ENCODE data around the gene ARID1B. TPM values are rescaled to one million over a fixed set of nuclear protein-coding genes. Genes with fewer than 3 reads are reported as not detected.

ARID1B gene
- total RNA-seq, 2 donors from 2014 or later, result 62.9 to 71.6 TPM

- Mint-ChIP-seq H3K4me3 (peak overlapping the region in 1 of 2 donors; percentile 31), H3K4me1 (ENCODE audit: low read depth) (peaks cover 74% of the 10 kb centered on the region), H3K36me3 (ENCODE audit: insufficient read depth in 2 of 2) (peaks cover 0 to 2% of the 10 kb centered on the region in 2 donors), H3K27me3 (ENCODE audit: low read depth) (no peaks in the 10 kb centered on the region), H3K9me3 (no peaks in the 10 kb centered on the region), H3K27ac (peak overlapping the region; percentile 78)
- ATAC-seq (replicated peaks in 1 of 2) (no peak), DNase-seq (no peak)
These were observed 69.8 kb downstream of the ARID1B start for GRCh38 chr6:156846845-156847599.

GRCh38 chr6:156848123-156848522, 70.9 kb downstream of the ARID1B start:
- Mint-ChIP-seq H3K36me3 (ENCODE audit: insufficient read depth in 2 of 2) (peaks cover 0 to 2% of the 10 kb centered on the region in 2 donors), H3K4me1 (ENCODE audit: low read depth) (peaks cover 84% of the 10 kb centered on the region), H3K27ac (no peak overlapping the region), H3K27me3 (ENCODE audit: low read depth) (no peaks in the 10 kb centered on the region), H3K4me3 (no peak overlapping the region), H3K9me3 (no peaks in the 10 kb centered on the region)
- ATAC-seq (replicated peaks in 1 of 2) (no peak), DNase-seq (no peak)

- DNase-seq (no peak), ATAC-seq (replicated peaks in 1 of 2) (no peak)
- no peak overlapping the region for H3K27ac Mint-ChIP-seq
- H3K4me3 Mint-ChIP-seq, result no peak overlapping the region
- H3K27me3 Mint-ChIP-seq (ENCODE audit: low read depth), result no peaks in the 10 kb centered on the region
- H3K4me1 Mint-ChIP-seq (ENCODE audit: low read depth), result peaks cover 84% of the 10 kb centered on the region
- peaks cover 0 to 2% of the 10 kb centered on the region in 2 donors for H3K36me3 Mint-ChIP-seq (ENCODE audit: insufficient read depth in 2 of 2)
- no peaks in the 10 kb centered on the region for H3K9me3 Mint-ChIP-seq
These were observed 71.4 kb downstream of the ARID1B start for GRCh38 chr6:156848533-156848932.

GRCh38 chr6:156849806-156850205, 72.6 kb downstream of the ARID1B start:
- Mint-ChIP-seq H3K27ac (no peak overlapping the region), H3K4me3 (no peak overlapping the region), H3K27me3 (ENCODE audit: low read depth) (no peaks in the 10 kb centered on the region), H3K9me3 (no peaks in the 10 kb centered on the region), H3K4me1 (ENCODE audit: low read depth) (peaks cover 81% of the 10 kb centered on the region), H3K36me3 (ENCODE audit: insufficient read depth in 2 of 2) (peaks cover 0 to 2% of the 10 kb centered on the region in 2 donors)
- ATAC-seq (replicated peaks in 1 of 2), result no peak
- no peak for DNase-seq

- Mint-ChIP-seq H3K36me3 (ENCODE audit: insufficient read depth in 2 of 2) (peaks cover 0 to 2% of the 10 kb centered on the region in 2 donors), H3K27me3 (ENCODE audit: low read depth) (no peaks in the 10 kb centered on the region), H3K9me3 (no peaks in the 10 kb centered on the region), H3K27ac (no peak overlapping the region), H3K4me3 (no peak overlapping the region), H3K4me1 (ENCODE audit: low read depth) (peaks cover 79% of the 10 kb centered on the region)
- ATAC-seq (replicated peaks in 1 of 2) (no peak), DNase-seq (no peak)
These were observed 73.2 kb downstream of the ARID1B start for GRCh38 chr6:156850353-156850752.

GRCh38 chr6:156851454-156851921, 74.3 kb downstream of the ARID1B start:
- ATAC-seq (replicated peaks in 1 of 2) (no peak), DNase-seq (no peak)
- Mint-ChIP-seq H3K9me3 (no peaks in the 10 kb centered on the region), H3K27me3 (ENCODE audit: low read depth) (no peaks in the 10 kb centered on the region), H3K36me3 (ENCODE audit: insufficient read depth in 2 of 2) (peaks cover 0 to 2% of the 10 kb centered on the region in 2 donors), H3K27ac (no peak overlapping the region), H3K4me1 (ENCODE audit: low read depth) (peaks cover 80% of the 10 kb centered on the region), H3K4me3 (no peak overlapping the region)

GRCh38 chr6:156852147-156852857, 75.1 kb downstream of the ARID1B start:
- H3K27ac Mint-ChIP-seq, result no peak overlapping the region
- no peaks in the 10 kb centered on the region for H3K36me3 Mint-ChIP-seq (ENCODE audit: insufficient read depth in 2 of 2)
- H3K4me1 Mint-ChIP-seq (ENCODE audit: low read depth), result peaks cover 82% of the 10 kb centered on the region
- no peak for ATAC-seq (replicated peaks in 1 of 2)
- no peak for DNase-seq
- H3K4me3 Mint-ChIP-seq, result no peak overlapping the region
- no peaks in the 10 kb centered on the region for H3K9me3 Mint-ChIP-seq
- H3K27me3 Mint-ChIP-seq (ENCODE audit: low read depth), result no peaks in the 10 kb centered on the region

- no peak for ATAC-seq (replicated peaks in 1 of 2)
These were observed 75.7 kb downstream of the ARID1B start for GRCh38 chr6:156852858-156853216.

GRCh38 chr6:156853733-156854132, 76.6 kb downstream of the ARID1B start:
- DNase-seq (no peak), ATAC-seq (replicated peaks in 1 of 2) (no peak)
- Mint-ChIP-seq H3K27ac (no peak overlapping the region), H3K36me3 (ENCODE audit: insufficient read depth in 2 of 2) (peaks cover 0 to 3% of the 10 kb centered on the region in 2 donors), H3K27me3 (ENCODE audit: low read depth) (no peaks in the 10 kb centered on the region), H3K4me1 (ENCODE audit: low read depth) (peaks cover 83% of the 10 kb centered on the region), H3K4me3 (peak overlapping the region in 1 of 2 donors; percentile 11), H3K9me3 (no peaks in the 10 kb centered on the region)

More at GRCh38 chr6:156852858-156853216, 75.7 kb downstream of the ARID1B start:
- H3K36me3 Mint-ChIP-seq (ENCODE audit: insufficient read depth in 2 of 2), result peaks cover 0 to 1% of the 10 kb centered on the region in 2 donors
- H3K27me3 Mint-ChIP-seq (ENCODE audit: low read depth), result no peaks in the 10 kb centered on the region
- no peak for DNase-seq
- no peak overlapping the region for H3K27ac Mint-ChIP-seq
- H3K4me3 Mint-ChIP-seq, result no peak overlapping the region
- no peaks in the 10 kb centered on the region for H3K9me3 Mint-ChIP-seq
- H3K4me1 Mint-ChIP-seq (ENCODE audit: low read depth), result peaks cover 86% of the 10 kb centered on the region

GRCh38 chr6:156854466-156855161, 77.4 kb downstream of the ARID1B start:
- DNase-seq (no peak), ATAC-seq (replicated peaks in 1 of 2) (no peak)
- H3K27me3 Mint-ChIP-seq (ENCODE audit: low read depth), result no peaks in the 10 kb centered on the region
- no peak overlapping the region for H3K27ac Mint-ChIP-seq
- H3K36me3 Mint-ChIP-seq (ENCODE audit: insufficient read depth in 2 of 2), result peaks cover 0 to 3% of the 10 kb centered on the region in 2 donors
- peaks cover 77% of the 10 kb centered on the region for H3K4me1 Mint-ChIP-seq (ENCODE audit: low read depth)
- no peak overlapping the region for H3K4me3 Mint-ChIP-seq
- no peaks in the 10 kb centered on the region for H3K9me3 Mint-ChIP-seq

- Mint-ChIP-seq H3K36me3 (ENCODE audit: insufficient read depth in 2 of 2) (peaks cover 0 to 6% of the 10 kb centered on the region in 2 donors), H3K4me3 (peak overlapping the region; percentile 33 to 69), H3K27ac (peak overlapping the region; percentile 87), H3K9me3 (no peaks in the 10 kb centered on the region), H3K4me1 (ENCODE audit: low read depth) (peaks cover 77% of the 10 kb centered on the region), H3K27me3 (ENCODE audit: low read depth) (no peaks in the 10 kb centered on the region)
- ATAC-seq (replicated peaks in 1 of 2) (peak; percentile 96 to 97), DNase-seq (peak; percentile 35 to 62)
These were observed 80.4 kb downstream of the ARID1B start for GRCh38 chr6:156857573-156857972.

GRCh38 chr6:156859686-156860085, 82.5 kb downstream of the ARID1B start:
- Mint-ChIP-seq H3K27ac (no peak overlapping the region), H3K27me3 (ENCODE audit: low read depth) (no peaks in the 10 kb centered on the region), H3K4me3 (no peak overlapping the region), H3K9me3 (no peaks in the 10 kb centered on the region), H3K4me1 (ENCODE audit: low read depth) (peaks cover 68% of the 10 kb centered on the region), H3K36me3 (ENCODE audit: insufficient read depth in 2 of 2) (peaks cover 0 to 6% of the 10 kb centered on the region in 2 donors)
- no peak for DNase-seq
- no peak for ATAC-seq (replicated peaks in 1 of 2)

- Mint-ChIP-seq H3K4me3 (peak overlapping the region in 1 of 2 donors; percentile 49), H3K4me1 (ENCODE audit: low read depth) (peaks cover 69% of the 10 kb centered on the region), H3K27ac (peak overlapping the region; percentile 72), H3K27me3 (ENCODE audit: low read depth) (no peaks in the 10 kb centered on the region), H3K36me3 (ENCODE audit: insufficient read depth in 2 of 2) (peaks cover 2 to 8% of the 10 kb centered on the region in 2 donors), H3K9me3 (no peaks in the 10 kb centered on the region)
- DNase-seq (peak; percentile 42 to 48), ATAC-seq (replicated peaks in 1 of 2) (peak; percentile 62 to 81)
These were observed 85.5 kb downstream of the ARID1B start for GRCh38 chr6:156862711-156863110.
